Fibroblast of skin of abdomen (primary cell): ENCODE measurements around the gene TEX2.
"Not testable (repeated sequence)": the region's sequence is repeated elsewhere in the genome, so short reads cannot be mapped to it uniquely, and the experiment has no call there.

ENCODE experiments used
- DNase-seq: peaks from one replicate; pipeline ENCODE4 v3.0.0-alpha.2; 2013

The TEX2 gene

DNA sequence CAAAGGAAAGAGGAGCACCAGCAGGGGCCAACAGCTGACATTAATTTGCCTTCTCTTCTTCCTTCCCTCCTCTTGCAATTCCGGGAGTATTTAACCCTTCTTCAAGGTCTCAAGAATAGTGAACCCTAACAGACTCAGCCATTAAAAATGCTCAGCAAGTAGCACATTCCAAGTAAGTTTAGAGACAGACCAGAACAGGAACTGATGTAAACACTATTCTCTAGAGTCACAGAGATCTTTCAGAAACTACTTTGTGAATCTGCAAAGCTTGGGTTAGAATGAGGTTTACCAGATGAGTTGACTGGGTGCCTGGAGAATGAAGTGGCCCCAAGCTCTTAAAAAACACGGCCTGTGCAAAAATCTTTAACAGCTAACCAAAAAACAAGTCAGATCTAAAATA, 50.9 kb downstream of the TEX2 start:
- peak; percentile 83 for DNase-seq

DNA sequence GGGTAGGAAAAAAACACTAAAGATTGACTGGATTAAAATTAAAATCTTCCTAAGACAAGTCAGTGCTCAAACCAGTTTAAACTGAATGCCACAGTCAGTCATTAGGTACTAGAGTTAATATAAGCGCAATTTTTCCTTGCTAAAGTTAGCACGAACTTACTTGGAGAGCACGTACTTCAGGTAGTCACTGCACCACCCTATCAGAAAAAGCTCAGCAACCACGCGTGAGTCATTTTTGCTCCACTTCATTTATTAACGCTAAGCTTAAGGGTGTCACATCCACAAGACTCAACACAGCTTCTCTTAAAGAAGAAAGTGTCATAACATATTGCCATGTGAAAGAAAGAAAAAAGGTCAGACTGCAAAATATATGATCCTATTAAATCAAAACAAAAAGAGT, 53.1 kb downstream of the TEX2 start:
- DNase-seq: no peak

DNA sequence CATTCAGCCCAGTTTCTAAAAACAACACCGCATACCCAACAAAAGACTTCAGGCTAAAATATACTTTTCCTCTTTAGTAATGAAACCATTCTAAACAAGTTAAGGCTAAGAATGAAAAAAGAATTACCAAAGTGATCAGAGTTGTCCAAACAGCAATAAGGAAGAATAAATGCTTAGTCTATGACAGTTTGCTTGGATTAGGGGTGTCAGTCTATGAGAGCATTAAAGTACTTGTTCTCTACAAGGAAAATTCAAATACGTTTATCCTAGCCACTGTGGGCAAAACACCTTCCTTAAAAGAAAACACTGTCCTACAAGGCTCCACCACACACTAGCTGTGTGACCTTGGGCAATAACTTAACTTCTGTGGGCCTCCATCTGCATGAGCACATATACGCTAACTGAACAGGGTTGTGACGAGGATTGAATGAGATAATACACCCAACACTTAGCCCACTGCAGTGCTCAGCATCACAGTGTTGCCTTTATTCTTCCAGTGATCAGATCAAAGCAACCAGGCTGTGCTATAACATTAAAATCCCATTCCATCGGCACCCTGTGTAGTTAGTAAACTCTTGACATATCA, 53.6 kb downstream of the TEX2 start:
- no peak for DNase-seq

DNA sequence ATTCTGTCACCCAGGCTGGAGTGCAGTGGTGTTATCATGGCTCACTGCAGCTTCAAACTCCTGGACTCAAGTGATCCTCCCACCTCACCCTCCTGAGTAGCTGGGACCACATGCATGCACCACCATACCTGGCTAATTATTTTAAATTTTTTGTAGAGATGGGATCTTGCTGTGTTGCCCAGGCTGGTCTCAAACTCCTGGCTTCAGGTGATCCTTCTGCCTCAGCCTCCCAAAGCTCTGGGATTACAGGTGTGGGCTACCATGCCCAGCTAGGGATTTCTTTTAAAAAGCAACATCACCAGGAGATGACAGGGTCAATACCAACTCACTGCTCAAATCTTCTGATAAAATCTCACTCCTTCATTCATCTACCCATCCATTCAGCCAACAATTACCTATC, 54.4 kb downstream of the TEX2 start:
- not testable (repeated sequence) for DNase-seq

DNA sequence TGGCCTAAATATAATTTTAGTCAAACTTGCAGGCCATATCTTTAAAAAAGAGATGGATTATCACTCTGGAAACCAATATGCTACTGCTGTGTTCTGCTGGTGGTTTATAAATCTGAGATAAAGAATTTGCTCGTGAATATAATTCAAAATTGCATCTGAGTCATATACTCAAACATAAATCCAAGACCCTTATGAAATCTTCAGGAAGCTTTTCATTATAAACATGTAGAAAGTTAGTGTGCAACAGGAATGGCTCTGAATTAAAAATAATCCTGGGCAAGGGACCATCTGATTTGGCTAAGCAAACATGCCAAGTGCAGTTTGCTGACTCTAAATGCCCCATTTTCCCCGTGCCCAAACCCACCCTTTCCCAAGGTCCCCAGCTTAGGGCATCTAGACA, 57.3 kb downstream of the TEX2 start:
- DNase-seq: no peak

DNA sequence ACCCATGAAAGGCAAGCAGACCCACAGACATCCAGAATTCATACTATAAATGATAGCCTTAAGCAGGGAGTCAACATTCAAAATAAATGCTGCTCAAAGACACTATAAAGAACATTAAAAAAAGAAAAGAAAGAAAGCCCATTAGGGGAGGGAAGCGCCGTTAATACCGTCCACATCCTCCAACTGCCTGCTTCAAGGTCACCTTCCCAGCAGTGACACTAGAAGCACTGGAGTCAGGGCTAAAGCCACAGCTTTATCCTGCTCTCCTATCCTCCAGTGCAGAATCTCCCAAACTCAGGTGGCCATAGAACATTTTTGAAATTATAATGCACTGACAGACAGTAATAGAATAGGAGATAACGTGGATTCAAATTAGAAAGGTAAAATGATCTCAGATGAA, 59.4 kb downstream of the TEX2 start:
- no peak for DNase-seq

DNA sequence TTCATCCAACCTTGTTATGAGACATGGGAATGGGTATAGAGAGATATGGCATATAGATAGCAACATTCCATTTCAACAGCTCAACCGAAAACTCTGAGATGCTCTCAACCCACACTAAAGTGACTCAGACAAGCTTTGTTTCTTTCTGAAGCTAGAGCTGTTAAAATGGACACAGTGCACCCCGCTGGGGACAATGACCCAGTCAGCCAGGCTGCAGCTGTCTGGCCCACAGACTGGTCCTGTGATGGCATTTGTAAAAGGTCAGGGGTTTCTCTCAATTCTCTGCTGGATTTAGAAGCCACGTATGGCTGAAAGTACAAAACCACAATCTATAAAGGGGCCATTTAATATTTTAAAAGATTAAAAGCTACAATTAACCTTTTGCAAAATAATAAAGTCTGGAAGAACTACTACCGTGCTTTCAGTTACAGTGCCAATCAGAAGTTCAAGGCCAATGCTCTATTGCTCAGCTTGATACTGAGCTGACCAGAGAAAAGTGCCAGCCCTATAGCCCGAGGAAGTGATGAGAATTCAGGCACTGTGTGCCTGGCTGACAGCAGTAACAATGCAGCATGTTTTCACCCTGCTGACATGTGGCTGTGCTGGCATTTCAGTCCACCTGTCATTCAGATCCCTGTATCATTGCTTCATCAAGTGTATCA, 60.2 kb downstream of the TEX2 start:
- DNase-seq: peak; percentile 65

DNA sequence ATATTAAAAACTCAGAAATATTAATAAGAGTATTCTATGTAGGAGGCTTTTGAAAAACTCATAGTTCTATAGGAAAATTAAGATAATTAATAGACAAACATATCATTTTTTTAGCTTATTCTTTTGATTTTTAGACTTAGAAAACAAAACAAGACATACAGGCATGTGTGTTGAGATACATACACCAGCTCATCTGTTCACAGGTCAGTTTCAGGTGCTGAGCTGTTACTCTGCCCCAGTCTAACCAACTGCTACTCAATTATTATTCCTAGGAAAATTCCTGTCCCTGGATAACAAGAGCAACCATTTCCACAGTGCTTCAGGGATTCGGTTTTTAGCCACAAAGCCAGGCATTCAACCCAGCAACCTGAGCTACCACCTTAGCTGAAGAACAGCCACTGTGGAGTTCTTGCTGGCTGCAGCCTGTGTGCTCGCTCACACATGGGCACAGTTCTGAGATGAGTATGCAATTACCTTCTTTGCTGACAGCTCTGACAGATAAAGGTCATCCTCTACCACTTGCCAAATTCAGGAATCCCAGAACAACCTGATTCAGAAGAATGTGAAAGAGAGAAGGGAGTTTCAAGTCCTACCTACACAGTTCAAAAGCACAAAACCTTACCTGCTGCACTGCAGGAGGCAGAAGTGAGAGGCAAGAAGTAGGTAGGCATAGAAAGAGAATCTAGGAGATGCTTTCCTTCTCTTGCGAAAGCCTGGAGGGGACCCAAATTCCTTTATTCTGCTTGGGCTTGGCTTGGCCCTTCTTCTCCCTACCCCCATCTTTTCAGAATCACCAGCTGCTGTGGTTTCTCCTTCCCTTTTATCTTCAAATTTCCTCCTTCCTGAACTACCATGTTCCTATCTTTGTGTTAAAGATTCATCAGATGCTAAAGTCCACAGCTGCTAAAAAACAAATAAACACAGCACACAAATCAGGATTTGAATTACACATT, 62.7 kb downstream of the TEX2 start:
- peak; percentile 66 for DNase-seq

DNA sequence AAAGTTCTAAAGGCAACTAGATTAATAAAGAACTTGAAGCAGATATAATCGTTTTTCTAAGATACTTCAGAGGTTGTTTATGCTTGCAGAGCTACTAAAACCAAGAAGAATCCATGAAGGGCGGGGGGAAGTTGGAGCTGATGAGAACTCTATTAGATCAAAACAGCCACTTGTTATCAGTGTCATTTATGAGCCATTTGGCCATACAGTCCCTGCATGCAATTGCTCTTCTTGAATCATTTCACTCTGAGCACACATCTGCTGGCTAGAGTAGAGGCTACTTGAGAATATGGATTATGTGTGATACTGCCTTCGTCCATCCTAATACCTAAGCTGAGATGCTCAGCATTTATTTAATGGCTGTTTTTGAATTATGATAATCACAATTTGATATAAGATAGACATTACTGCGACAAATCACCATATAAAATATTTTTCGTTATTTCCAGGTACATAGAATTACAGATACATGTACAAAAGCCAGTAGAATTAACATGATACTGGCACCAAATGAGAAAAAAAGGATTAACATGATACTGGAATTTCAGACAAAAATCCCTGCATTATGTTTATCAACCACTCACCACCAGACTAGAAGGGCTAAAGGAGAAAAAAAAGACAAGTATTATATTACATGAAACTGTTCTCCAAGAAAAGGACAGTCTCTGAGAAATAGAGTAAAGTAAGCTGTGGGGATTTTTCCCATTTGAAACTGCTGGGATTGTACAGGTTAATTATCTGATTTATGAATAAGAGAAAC, 64.5 kb downstream of the TEX2 start:
- no peak for DNase-seq

DNA sequence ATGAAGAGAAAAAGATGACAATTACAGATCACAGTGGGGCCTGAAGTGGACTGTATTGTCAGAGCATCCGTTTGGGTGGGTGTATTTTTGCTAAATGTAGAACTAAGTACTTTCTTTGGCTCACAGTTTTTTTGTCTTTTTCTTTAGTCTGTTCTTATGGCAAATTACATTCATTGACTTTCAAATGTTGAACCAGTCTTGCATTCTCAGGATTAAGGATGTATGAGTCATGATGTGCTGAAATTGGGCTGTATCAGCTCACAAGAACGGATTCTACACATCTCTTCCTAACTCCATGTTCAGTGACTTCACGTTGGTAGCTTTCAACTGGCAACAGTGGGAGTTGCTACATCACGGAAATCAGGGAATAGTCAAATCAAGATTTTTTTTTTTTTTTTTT, 66.5 kb downstream of the TEX2 start:
- peak; percentile 84 for DNase-seq

DNA sequence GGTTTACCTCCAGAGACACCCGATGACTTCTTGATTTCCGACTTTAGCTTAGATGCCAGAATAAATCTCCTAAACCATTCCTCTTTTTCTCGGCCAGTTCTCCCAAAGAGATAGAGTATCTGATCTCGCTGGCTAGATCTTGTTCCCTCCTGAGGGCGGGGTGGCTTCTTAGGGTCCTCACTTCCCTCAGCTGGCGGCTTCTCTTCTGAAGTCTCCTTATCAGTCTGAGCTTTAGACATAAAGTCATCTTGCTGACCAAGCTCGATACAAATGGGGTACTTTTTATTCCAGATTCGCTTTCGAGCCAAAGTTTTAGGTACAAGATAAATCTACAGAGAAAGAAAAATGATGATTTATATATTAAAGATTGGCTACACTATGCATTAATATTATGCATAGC, 69.5 kb downstream of the TEX2 start:
- no peak for DNase-seq

DNA sequence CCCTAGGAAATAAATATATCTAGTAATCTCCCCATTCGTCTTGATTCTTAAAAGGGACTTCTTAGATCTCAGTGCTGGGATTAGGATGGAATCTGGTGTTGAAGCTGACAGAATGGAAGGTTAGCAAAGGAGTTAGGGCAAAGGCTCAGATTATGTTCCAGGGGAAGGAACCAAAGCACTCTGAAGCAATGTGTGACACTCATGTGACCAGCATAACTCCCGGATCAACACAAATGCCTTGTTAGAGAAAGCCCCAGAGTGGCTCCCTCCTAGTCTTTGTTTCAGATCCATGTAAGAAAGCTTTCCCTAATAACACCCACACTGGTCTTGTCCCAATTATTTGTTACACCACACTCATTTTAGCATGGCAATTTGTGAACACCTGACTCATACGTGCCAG, 70.5 kb downstream of the TEX2 start:
- no peak for DNase-seq

DNA sequence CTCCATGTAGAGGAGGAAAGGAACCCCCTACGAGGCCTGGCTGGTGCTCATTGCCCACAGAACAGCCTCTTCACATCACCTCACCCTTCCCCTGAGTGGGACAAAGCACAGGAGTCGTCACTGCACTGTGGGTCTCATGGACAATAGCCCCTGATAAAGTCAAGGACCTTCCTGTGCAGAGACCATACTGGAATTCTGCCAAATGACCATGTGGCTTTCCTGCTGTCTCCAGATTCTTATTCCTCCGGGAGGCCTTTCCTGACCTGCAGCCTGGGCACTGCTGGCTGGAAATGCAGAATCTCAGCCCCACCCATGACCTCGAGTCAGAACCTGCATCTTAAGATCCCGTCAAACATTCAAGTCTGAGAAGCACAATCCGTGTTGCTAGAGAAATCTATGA, 72.6 kb downstream of the TEX2 start:
- DNase-seq: no peak

DNA sequence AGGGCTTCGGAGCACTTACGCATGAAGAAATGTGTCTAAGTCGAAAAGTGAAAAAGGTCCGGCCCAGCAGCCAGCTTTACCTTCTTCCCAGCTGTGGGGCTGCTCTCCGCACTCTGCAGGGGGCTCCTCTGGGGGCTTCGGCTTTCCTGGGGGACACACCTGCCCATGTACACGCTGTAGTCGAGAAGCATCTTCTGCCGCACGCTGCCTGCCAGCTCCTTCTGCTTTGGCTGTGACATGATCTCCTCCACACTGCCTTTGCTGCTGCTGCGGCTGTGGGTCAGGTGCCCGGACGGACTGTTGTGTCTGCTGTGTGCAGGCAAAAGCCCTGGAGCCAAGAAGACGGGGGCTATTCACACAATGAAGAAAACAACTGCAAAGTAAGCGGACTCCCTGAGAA, 75.0 kb downstream of the TEX2 start:
- DNase-seq: no peak

DNA sequence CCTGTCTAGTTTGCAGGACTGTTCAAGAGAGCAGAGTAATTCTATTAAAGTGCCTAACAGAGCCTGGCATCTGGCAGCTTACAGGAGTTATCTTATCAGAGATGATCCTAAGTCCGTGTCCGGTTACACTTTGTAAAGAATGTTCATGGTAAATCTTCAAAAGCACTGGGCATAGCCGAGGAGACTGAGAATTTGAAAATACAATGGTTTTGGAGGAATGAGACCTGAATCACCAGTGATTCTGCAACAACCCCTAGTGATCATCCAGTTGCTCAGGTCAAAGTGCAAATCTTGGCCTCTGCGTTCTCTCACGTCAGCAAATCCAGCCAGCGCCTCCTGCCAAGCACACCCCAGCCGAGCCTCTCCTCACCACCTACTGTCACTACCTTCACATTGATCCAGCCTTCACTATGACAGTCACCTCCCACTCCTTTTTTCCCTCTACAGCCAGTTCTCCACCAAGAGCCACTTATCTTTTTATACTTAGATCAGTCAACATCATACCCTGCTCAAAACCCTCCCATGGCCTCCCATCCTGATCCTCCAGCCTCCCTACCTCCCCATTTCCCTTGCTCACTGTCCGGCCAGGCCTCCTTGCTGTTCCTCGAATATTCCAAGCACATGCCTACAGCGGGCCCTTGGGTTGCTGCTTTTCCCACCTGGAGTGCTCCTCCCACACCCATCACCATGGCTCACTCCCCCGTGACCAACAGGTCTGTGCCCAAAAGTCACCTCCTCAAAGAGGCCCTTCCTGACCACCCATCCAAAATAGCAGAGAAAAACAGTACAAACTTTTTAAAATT, 75.8 kb downstream of the TEX2 start:
- DNase-seq: no peak

DNA sequence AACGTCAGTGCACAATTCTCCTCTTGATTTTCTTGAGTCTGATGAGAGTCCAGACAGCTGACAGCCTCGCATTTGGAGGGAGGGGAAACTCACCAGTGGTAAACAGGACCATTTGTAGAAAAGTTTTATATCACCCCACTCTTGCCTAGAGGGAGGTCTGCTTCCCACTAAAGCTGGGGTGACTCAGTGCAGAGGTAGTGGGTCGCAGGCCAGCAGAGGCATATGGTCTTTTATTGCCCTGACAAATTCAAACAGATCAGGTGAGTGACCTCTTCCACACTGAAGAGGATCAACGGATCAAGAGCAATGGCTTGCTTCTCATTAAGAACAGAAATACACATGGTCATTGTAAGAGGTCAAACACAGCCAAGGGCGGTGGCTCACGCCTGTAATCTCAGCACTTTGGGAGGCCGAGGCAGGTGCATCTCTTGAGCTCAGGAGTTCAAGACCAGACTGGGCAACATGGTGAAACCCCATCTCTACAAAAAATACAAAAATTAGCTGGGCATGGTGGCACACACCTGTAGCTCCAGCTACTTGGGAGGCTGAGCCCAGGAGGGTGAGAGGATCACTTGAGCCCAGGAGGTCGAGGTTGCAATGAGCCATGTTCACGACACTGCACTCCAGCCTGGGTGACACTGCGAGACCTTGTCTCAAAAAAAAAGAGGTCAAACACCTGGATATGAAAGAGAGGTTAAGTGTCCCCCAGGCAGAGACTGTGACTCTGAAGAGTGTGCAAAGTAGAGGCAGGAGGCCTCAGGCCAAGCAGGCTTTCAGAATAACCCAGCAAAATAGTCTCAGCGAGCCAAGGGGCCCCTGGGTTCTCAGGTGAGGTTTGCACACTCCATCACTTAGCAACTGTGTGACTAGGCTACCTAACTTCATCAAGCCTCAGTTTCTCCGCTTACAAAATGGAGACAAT, 76.6 kb downstream of the TEX2 start:
- DNase-seq: no peak

DNA sequence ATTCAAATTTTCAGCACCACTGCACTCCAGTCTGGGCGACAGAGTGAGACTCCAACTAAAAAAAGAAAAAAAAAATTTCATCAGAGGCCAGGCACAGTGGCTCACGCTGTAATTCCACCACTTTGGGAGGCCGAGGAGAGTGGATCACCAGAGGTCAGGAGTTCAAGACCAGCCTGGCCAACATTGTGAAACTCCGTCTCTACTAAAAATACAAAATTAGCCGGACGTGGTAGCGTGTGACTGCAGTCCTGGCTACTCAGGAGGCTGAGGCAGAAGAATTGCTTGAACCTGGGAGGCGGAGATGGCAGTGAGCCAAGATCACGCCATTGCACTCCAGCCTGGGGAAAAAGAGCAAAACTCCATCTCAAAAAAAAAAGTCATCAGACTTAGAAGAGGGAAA, 77.5 kb downstream of the TEX2 start:
- not testable (repeated sequence) for DNase-seq

DNA sequence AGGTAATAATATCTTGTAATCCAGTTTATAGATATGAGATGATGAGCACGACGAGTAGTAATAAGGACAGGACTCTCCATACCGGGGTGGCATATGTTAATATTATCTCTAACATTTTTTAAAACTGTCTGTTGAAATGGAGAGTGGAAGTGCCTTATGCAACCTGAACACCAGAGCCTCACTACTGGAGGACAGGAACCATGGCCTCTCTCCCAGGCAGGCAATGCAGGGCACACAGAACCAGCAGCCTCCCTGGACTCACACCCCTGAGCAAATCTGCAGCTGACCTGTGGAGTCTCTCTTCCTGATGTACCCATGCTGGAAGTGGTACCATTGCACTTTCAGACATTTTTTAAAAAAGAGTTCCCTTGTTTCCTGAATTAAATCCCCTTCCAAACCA, 78.0 kb downstream of the TEX2 start:
- DNase-seq: no peak

DNA sequence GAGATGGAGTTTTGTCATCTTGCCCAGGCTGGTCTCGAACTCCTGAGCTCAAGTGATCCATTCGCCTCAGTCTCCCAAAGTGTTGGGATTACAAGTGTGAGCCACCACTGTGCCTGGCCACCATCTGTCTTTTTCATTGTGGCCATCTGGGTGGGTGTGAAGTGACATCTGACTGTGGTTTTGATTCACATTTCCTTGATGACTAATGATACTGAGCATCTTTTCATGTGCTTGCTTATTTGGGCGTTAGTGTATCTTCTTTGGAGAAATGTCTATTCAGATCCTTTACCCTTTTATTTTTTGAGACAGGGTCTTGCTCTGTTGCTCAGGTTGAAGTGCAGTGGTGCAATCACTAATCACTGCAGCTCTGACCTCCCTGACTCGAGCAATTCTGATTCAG, 79.2 kb downstream of the TEX2 start:
- DNase-seq: peak; percentile 85

DNA sequence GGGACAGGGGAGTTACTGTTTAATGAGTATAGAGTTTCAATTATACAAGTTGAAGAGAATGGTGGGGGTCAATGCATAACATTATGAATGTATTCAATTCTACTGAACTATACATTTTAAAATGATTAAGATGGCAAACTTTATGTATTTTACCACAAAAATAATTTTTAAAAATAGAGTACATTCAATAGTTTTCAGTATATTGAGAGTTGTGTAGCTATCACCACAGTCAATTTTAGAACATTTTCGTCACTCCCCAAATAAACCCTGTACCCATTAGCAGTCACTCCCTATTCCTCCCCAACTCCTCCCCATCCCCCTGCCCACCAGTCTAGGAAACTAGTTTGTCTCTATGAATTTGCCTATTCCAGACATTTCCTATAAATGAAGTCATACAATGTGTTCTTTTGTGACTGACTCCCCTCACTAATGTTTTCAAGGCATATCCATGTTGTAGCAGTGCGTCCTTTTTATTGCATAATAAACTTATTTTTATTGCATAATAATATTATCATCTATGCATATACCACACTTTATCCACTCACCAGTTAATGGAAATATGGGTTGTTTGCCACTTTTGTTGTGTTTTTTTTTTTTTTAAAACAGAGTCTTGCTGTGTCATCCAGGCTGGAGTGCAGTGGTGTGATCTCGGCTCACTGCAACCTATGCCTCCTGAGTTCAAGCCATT, 80.6 kb downstream of the TEX2 start:
- DNase-seq: no peak
